Prostate gland (tissue), 2 donors: Measurements from ENCODE around the gene ELMO1. TPM values are rescaled to one million over a fixed set of nuclear protein-coding genes. Genes with fewer than 3 reads are reported as not detected.

Experiments
- DNase-seq: peaks from one replicate; pipeline ENCODE4 v3.0.0-alpha.2; 2019; ENCODE audit warnings: low spot score
- H3K27ac ChIP-seq, 2 donors: fragments of 200-600 bp; sonication (generic); 2 replicates each; pipeline ENCODE4 v1.5.1; 2017 to 2019
- H3K27me3 ChIP-seq: fragments of 200-600 bp; sonication (generic); replicated peaks from 2 replicates; pipeline ENCODE4 v1.5.1; 2019; ENCODE audit not compliant: insufficient read depth
- H3K36me3 ChIP-seq, 2 donors: fragments of 200-600 bp; sonication (generic); 1 replicate in 1 of 2; 2 replicates in 1 of 2; pipeline versions ENCODE4 v1.5.1 to v1.8.1; 2017 to 2019
- H3K4me1 ChIP-seq: fragments of 200-600 bp; sonication (generic); replicated peaks from 2 replicates; pipeline ENCODE4 v1.5.1; 2019
- H3K4me3 ChIP-seq, 2 donors: fragments of 200-600 bp; sonication (generic); 2 replicates each; pipeline ENCODE4 v1.5.1; 2017 to 2019
- H3K9me3 ChIP-seq: fragments of 200-600 bp; sonication (generic); 2 replicates; pipeline ENCODE4 v1.5.1; 2017
- CTCF ChIP-seq, 4 experiments: fragments of 200-600 bp in 2 of 4; fragments of 450-650 bp in 2 of 4; sonication (generic) in 2 of 4; IDR thresholded peaks; 1 replicate in 3 of 4; 2 replicates in 1 of 4; pipeline ENCODE4 v1.5.1; 2016 to 2019; ENCODE audit warnings: antibody characterized with exemption in 4 of 4, mild to moderate bottlenecking in 2 of 4, moderate library complexity in 2 of 4
- POLR2A ChIP-seq: fragments of 450-650 bp; IDR thresholded peaks from one replicate; pipeline ENCODE4 v1.6.1; 2016; ENCODE audit warnings: antibody characterized with exemption, mild to moderate bottlenecking
- POLR2AphosphoS5 ChIP-seq: sonication (generic); formaldehyde crosslinking; IDR thresholded peaks from one replicate; pipeline ENCODE4 v1.6.1; 2017; ENCODE audit warnings: antibody characterized with exemption
- WGBS: methylation state at CpG from one replicate; pipeline ENCODE4 v1.1.5; 2018; 5-methylcytosine and 5-hydroxymethylcytosine counted together
- intact Hi-C: fragments of 100-400 bp; cut with DNase I; formaldehyde crosslinking; loops from one replicate; pipeline ENCODE4 v1.14.2; 2022
- total RNA-seq, 2 donors: library from RNA; depleted of rRNA; stranded (reverse); fragments of >200 nt; gene quantifications; one replicate each; pipeline ENCODE4 v1.1.0, GENCODE V29; 2016

Gene ELMO1
- total RNA-seq, 2 donors from 2014 or later, result 6.7 to 19.3 TPM

- Histone ChIP-seq H3K9me3 (no peaks in the 10 kb centered on the region), H3K36me3 (no peaks in the 10 kb centered on the region), H3K4me3 (no peak overlapping the region), H3K27ac (no peak overlapping the region), H3K4me1 (no peaks in the 10 kb centered on the region), H3K27me3 (no peaks in the 10 kb centered on the region)
- no peak for TF ChIP-seq POLR2A
- TF ChIP-seq CTCF (IDR thresholded peaks at IDR 0.05), result no peak
- TF ChIP-seq POLR2AphosphoS5, result no peak
- intact Hi-C loops, result no loop called here
- no peak for DNase-seq
- 79% methylated on average over 5 of the region's 5 CpGs for WGBS
These were observed 338.8 kb downstream of the ELMO1 start for GRCh38 chr7:37109843-37110242.

GRCh38 chr7:37109016-37109683, 339.5 kb downstream of the ELMO1 start:
- DNase-seq, result no peak
- intact Hi-C loops, result no loop called here
- WGBS, result 74% methylated on average over 11 of the region's 11 CpGs

GRCh38 chr7:37108615-37109014, 340.0 kb downstream of the ELMO1 start:
- H3K9me3 ChIP-seq, result no peaks in the 10 kb centered on the region
- intact Hi-C loops, result no loop called here
- 90% methylated on average over 1 of the region's 1 CpG for WGBS
- H3K27me3 ChIP-seq, result no peaks in the 10 kb centered on the region
- no peaks in the 10 kb centered on the region for H3K36me3 ChIP-seq
- TF ChIP-seq POLR2A, result no peak
- no peak for TF ChIP-seq POLR2AphosphoS5
- no peak for TF ChIP-seq CTCF (IDR thresholded peaks at IDR 0.05)
- H3K4me3 ChIP-seq, result no peak overlapping the region
- DNase-seq, result no peak
- no peak overlapping the region for H3K27ac ChIP-seq
- no peaks in the 10 kb centered on the region for H3K4me1 ChIP-seq

More at GRCh38 chr7:37109016-37109683, 339.5 kb downstream of the ELMO1 start:
- Histone ChIP-seq H3K36me3 (no peaks in the 10 kb centered on the region), H3K27ac (no peak overlapping the region), H3K27me3 (no peaks in the 10 kb centered on the region), H3K4me3 (no peak overlapping the region), H3K9me3 (no peaks in the 10 kb centered on the region), H3K4me1 (no peaks in the 10 kb centered on the region)
- no peak for TF ChIP-seq CTCF (IDR thresholded peaks at IDR 0.05)
- no peak for TF ChIP-seq POLR2A
- no peak for TF ChIP-seq POLR2AphosphoS5

- intact Hi-C loops, result no loop called here
- Histone ChIP-seq H3K9me3 (no peaks in the 10 kb centered on the region), H3K36me3 (no peaks in the 10 kb centered on the region), H3K27ac (no peak overlapping the region), H3K4me3 (no peak overlapping the region), H3K4me1 (no peaks in the 10 kb centered on the region), H3K27me3 (no peaks in the 10 kb centered on the region)
- TF ChIP-seq POLR2A (no peak), CTCF (IDR thresholded peaks at IDR 0.05) (no peak), POLR2AphosphoS5 (no peak)
- 96% methylated on average over 4 of the region's 4 CpGs for WGBS
- no peak for DNase-seq
These were observed 341.5 kb downstream of the ELMO1 start for GRCh38 chr7:37107047-37107750.

GRCh38 chr7:37105762-37106161, 342.9 kb downstream of the ELMO1 start:
- intact Hi-C loops, result no loop called here
- H3K27me3 ChIP-seq, result no peaks in the 10 kb centered on the region
- no peaks in the 10 kb centered on the region for H3K4me1 ChIP-seq
- TF ChIP-seq POLR2A (no peak), POLR2AphosphoS5 (no peak), CTCF (IDR thresholded peaks at IDR 0.05) (no peak)
- no peaks in the 10 kb centered on the region for H3K9me3 ChIP-seq
- no peaks in the 10 kb centered on the region for H3K36me3 ChIP-seq
- no peak for DNase-seq
- no peak overlapping the region for H3K4me3 ChIP-seq
- H3K27ac ChIP-seq, result no peak overlapping the region
- 88% methylated on average over 4 of the region's 4 CpGs for WGBS
